Ramos (cell line): ENCODE data around the gene MGMT.

Experiments used
- in situ Hi-C: fragments of 300-500 bp; cut with MboI; formaldehyde crosslinking; loops from one replicate; pipeline ENCODE4 v1.14.3; 2022; ENCODE audit warnings: low sequenced_read_pairs; ENCODE audit not compliant: unreplicated experiment

Gene MGMT

DNA sequence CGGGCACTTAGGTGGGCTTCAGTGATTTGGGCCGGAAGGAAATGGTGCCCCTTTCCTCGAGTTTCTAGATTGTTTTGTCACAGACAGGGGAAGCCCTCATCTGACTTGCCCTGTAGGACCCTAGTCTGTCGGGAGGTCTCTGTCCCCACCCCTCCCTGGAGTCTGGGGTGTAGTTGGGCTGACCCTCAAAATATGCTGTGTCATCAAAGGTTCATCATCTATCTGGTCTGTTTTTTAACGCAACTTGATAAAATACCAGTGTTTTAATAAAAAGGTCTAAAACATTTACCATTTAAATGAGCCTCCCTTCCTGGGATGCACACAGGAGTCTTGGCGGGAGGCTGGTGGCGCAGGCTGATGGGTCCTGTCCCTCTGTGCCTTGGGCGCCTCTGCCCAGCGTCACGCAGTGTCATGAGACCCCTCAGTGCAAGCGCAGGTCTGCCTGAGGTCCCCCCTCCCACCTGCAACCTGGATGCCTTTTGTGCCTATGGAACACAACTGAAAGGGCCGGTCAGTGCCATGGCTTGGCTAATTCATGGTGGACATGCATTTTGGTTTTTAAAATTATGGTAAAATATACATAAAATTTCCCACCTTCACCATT lies 146.4 kb downstream of the MGMT start:
- in situ Hi-C loops: no loop called here

DNA sequence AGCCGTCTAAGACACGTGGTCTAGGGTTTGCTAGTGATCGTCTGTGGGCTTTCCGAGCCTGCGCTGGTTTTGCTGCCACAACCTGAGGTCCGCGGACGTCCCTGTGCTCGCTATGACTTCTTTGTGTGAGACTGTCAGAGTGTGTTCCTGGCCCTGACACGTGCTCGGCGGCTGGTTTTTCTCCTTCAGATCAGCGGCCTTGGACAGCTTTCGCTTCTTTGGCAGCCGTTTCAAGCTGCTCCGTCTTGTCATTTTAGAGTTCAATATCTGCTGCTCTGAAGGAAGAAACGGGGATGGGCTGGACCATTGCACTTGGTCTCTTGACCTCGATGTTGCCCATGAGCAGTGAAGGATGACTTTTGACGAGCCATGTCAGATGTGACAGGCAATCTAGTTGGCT lies 147.3 kb downstream of the MGMT start:
- in situ Hi-C loops: no loop called here

DNA sequence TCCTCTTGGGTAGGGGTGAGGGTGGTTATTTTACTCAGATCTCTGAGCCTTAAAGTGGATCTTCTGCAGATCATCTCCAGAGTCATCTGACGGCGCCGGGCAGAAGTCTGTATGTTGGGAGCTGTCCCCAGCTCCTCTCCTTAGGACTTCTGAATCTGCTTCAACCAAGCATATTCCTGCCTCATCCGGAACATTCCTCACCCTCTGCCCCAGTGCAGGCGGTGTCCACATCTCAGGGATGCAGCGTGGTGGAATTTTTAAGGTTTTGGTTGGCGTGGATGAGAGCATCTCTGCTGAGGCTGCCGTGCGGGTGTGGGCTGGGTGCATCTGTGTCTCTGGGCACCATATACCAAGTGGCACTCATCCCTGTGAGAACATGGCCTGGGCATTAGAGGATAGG lies 148.3 kb downstream of the MGMT start:
- in situ Hi-C loops: no loop called here

DNA sequence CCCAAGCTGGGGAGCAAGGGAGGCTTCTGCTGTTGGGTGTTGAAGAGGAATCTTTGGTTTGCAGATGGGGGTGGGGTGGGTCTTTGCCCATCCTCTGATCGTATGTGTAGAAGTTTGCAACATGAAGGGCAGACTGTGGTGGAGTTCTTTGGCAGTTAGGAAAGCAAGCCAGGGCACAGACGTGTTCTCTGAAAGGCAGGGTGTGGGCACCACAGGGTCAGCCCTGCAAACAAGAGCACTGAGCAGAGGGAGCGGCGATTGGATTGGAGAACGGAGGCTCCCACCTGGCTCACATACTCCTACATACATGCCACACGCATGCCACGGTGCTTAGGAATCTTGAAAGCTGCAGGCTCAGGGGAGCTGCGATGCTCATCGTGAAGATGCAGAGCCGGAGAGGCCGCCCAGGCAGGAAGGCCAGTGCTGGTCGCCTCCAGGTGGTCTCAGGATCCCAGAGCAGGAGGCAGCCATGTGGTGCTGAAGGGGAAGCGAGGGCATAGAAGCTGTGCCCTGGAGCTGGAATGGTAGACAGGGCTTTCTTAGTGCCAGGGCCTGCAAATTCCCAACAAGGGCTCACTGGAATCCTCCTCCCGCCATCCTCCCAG lies 149.0 kb downstream of the MGMT start:
- in situ Hi-C loops: no loop called here

DNA sequence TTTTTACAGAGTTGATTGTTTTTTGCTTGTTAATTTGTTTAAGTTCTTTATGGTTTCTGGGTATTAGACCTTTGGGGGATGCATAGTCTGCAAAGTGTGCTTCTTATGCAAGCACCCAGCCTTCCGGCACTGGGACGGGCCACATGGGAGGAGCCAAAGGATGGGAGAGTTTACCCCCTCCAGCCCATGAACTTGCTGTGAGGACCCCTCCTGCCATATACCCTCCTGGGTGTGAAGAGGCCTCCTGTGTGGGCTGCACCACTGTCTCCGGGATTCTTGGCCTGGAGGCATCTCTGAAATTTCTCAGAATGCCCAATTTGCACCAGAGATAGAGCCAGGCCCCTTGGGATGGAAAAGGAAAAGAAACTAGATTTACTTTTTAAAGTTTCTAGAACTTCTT lies 150.7 kb downstream of the MGMT start:
- in situ Hi-C loops: no loop called here

DNA sequence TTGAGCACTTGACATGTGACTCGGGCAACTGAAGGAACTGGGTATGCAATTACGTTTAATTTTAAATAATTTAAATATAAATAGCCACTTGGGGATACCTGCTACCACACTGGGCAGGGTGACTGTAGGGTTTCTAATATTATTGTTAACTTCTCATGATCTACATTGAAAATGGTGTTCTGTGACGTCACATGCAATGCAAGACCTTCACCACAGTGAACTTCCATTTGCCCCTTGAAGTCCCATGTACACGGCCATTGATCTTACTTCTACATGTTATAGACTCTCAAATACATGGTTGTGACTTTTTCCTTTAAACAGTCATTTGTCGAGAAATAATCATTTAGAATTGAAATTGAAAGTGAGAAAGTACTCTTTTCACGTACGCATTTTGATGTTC lies 154.0 kb downstream of the MGMT start:
- in situ Hi-C loops: no loop called here

DNA sequence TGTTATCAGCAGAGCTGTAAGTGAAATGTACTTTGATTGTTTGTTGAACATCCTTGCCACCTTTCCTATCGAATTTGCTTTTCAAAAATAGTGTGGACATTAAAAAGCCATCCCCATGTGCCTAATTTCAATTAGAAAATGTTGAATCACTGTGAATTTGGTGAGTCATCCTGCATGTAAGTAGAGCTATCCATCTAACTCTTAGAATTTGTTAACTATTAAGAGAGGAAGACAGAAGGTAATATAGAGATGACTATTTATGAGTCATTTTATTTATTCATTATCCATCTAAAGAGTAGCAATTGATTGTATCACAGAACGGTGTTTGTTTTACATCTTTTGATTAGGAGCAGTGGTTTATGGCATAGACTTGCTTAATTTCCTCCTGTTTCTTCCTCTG lies 154.7 kb downstream of the MGMT start:
- in situ Hi-C loops: no loop called here

DNA sequence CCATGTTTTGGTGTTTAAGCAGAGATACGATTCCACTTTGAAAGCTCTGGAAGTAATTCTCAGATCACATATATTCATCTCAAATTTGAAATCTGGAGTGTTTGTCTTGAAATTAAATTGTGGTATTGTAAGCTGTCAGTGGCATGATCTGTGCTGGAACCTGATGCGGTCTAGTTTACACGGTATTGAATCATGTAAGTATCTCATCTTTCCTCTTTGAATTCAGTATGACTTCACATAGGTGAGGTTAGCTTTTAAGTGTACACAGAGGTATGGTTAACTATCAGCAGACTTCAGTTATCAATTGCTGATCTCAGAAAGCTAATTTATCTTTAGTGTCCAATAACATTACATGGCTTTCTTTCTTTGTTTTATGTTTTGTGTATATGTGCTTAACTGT lies 155.2 kb downstream of the MGMT start:
- in situ Hi-C loops: no loop called here

DNA sequence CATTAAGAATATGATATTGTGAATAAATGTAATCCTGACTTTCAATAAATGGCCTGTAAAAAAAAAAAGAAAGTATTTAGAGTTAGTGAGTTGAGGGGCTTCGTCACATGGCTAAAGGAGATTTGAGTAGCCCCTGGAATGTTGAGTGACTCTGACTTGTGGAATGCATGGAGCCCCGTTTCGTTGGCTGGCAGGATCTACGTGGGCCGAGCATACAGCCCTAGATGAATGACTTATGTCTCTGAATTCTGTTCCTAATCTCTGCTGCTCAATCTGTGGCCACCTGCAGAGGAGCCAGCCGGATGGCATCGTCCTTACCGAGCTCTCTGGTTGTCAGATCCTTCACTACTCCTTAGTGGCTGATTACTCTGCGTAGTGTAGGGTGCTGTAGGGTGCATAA lies 155.7 kb downstream of the MGMT start:
- in situ Hi-C loops: no loop called here

DNA sequence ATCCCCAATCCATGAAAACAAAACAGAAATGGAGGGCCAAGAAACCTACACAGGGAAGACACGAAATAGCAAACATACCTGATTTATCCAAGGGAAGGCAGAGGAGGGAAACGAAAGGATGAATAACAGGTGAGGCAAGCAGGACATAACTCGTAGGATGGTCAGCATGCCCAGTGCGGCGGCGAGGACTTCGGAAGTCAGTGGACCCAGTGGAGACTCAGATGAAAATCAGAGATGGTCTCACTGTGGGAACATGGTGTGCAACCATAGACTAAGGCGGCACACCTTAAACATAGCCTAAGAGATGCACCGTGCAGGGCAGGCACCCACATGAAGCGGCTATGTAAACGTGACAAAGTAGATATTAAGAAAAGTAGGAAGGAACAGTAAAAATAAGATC lies 157.5 kb downstream of the MGMT start:
- in situ Hi-C loops: no loop called here

DNA sequence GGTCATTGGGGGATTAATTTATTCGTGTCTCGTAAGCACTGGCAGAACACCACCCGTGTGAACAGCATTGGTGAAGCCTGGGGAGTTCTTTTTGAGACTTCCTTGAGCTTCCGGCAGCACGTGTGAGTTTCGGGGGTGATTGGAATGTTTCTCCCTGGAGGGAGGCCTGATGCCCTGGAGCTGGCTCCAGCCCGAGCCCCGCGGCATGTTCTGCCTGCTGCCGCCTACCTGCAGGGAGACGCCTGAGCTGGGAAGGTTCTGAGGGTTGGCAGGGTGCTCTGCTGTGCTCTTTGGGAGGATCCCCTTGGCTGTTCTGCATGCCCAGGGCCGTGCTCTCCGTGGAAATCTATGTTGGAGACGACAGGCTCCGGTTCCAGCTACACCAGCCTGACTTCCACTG lies 159.3 kb downstream of the MGMT start:
- in situ Hi-C loops: no loop called here

DNA sequence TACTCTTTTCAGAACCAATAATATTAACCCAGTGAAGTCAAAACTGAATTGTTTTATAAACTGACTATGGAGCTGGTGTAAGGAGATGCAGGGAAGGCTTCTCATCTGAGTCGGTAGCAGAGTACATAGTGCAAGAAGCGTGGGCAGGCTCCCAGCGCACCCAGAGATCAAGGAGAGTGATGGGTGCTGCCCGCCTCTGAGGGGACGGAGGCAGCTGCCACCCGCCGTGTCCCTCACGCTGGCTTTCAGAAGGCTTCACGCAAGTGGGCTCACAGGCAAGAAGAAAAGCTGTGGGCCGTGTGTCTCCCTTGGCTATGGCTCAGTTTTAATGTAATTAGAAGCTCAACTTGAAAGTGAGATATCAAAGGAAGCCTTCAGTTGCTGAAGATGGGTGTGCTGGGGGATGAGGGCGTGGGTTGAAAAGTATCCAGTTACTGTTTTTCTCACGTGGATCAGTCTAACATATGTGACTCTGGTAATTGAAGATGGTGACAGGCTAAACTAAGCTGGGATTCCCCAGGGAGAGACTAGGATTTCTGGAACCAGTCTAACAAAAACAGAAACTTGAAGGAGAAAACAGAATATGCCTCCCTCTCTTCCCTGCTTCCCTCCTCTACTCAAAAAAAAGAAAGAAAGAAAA lies 159.9 kb downstream of the MGMT start:
- in situ Hi-C loops: no loop called here

DNA sequence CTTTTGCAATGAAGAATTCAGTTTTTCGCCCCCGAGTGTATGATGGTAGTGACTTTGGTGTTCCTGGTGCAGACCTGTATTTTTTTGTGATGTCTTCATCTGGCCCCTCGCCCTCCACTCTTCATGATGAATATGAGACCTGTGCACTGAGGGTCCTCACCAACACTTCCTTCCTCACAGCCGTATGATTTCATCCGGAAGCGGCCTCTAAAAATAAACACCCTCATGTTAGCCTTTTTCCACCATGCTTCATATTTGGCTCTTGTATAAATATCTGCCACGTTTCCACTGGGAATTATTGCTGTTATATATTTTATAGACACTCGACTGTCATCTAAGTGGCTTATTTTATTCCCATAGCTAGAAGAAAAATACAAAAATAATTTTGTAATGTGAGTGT lies 160.4 kb downstream of the MGMT start:
- in situ Hi-C loops: no loop called here

DNA sequence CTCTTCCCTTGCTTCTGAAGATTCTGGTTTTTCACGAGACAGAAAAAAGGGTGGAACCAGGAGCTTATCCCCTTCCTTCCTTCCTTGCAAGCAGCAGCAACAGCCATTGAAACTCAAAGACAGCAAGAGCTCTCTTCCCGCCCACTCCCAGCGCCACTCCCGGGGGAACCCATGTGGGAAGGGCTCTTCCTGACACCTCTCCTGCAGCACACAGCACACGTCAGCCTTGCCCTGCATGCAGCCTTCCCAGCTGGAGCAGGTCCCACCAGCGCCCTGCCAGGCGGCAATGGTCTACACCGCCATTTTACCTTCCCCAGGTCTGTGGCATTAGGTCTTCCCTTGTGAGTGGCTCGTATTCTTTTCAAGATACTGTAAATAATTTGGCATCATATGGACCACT lies 161.8 kb downstream of the MGMT start:
- in situ Hi-C loops: no loop called here

DNA sequence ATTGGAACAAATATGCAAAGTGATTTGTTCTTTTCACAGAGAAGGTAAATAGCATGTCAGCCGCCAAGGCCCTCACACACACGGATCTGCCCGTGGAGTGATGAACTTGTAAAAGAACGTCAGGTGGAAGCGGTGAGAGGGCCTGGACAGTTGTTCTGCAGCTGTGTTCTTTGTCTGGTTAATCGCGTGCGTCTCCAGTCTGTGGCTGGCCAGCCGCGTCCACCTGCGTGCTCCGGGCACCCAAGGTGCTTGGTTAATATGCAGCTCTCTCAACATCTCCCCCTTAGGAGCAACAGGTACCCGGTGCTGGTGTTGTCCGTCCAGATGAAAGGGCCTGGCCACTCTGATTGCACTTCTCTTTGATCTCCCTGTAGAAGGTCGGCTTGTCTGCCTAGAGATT lies 162.9 kb downstream of the MGMT start:
- in situ Hi-C loops: no loop called here

DNA sequence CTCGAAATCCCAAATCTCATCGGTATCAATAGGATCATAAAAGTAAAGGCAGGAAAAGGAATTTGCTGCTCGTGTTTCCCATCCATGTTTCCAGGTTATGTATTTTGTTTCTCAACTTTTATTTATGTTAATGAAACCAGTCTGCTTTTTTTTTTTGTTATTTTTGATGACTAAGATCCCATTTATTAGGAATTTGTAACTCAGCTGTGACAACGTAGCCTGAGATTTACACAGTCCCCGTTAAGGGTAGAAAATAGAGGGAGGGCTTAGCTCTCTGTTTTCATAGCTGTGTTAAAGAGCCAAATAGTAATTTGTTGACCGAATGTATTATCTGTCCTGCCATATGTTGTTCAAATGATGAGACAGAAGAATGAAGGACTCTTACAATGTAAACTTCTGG lies 164.0 kb downstream of the MGMT start:
- in situ Hi-C loops: no loop called here

DNA sequence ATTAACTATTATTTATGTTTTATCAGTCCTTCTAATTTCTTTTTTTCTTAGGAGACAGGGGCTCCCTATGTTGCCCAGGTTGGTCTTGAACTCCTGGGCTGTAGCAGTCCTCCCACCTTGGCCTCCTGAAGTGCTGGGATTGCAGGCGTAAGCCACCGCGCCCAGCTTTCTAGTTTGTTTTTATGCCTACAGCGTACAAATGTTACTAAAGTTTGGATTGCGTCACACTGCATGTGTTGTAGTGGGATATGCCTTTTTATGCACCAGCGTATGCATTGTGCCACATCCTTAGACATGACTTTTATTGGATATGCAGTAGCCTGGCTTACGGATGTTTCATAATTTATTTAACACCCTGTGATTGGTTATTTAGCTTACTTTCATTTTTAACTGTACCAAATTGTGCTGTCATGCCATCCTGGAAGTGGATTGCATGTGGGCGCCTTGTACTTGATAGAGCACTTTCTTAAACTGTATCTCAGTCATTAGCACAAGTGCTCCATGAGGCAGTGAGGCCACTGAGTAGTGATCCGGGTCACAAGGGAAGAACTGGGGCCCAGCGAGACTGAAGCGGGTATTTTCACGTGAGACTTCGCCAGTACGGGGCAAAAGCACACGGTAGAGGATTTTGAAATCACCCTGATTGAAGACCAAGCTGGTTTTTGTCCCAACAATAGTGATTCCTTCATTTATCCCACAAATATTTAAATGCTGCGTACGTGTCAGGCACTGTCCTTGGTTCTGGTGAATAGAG lies 165.0 kb downstream of the MGMT start:
- in situ Hi-C loops: no loop called here

DNA sequence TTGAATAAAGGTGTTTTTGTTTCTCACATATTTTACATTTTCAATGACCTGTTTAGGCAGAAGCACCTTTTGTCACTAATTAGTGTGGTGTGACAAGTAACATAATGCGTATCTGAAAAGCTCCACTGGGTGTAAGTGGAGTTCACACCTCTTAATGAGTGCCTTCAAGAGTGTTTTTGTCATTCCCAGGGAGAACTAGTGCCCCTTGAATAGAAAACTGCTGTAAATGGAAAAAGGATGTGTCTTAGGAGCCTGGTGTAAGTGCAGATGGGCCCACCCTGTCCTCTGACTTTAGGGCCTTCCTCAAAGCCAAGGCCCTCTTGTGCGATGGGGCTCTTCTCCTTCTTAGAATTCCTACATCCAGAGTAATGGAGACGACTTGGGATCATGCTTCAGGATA lies 170.0 kb downstream of the MGMT start:
- in situ Hi-C loops: no loop called here

DNA sequence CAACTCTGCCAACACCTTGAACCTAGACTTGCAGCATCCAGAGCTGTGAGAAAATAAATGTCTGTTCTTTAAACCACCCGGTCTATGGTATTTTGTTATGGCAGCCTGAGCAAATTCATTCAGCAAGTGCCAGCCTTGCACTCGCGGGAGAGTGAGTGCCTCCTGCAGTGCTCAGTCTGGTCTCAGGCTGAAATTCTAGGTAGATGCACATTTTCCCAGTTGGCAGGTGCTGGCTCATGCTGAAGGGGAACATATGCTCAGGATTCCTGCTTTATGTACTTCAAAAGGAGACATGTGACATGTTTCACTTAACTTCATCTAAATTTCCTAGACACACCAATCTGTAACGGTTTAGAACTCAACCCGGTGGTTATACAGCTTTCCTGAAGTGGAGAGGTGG lies 170.8 kb downstream of the MGMT start:
- in situ Hi-C loops: no loop called here

DNA sequence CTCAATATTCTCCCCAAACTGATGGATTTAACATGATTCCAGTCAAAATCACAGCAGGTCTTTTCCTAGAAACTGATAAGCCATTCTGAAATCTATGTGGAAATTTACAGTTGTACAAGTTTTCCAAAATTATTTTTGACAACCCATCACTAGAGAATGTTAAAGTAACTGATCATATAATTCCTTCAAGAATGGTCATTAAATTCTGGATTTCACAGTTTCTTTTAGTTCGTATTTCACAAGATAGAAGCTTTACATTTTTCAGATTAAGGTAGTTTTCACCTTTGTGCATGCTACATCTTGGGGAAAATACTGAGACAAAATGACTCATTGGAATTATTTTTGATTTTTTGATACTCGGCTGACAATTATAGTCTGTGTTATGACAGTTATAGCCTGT lies 174.3 kb downstream of the MGMT start:
- in situ Hi-C loops: no loop called here

DNA sequence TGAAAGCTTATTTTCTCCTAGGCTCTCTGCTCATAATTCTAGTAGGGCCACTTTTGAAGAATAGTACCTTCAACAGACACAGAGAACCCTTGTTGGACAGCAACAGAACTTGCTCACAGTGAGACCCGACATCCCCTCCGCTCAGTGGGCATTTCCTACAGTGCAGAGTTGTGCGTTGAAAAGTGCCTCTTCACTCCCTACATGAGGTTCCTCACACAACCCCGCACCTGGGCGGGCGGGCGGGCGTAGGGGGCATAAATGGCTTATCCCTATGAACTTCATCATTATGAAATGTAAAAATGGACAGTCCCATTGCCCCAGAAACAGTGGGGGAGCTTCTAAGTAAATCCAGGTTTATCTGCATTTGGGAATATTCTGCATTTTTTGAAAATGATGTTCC lies 174.9 kb downstream of the MGMT start:
- in situ Hi-C loops: no loop called here
